NCI-H774 (cell line): ENCODE results near the gene ARHGEF25.
"Not testable (repeated sequence)": the region's sequence is repeated elsewhere in the genome, so short reads cannot be mapped to it uniquely, and the experiment has no call there.

ENCODE experiments used
- DNase-seq: peaks from one replicate; lab custom pipeline; 2025; lab: John Stamatoyannopoulos, UW

ARHGEF25 gene

GRCh38 chr12:57636731-57637130 lies 25.5 kb downstream of the ARHGEF25 start:
- not testable (repeated sequence) for DNase-seq

GRCh38 chr12:57637364-57637763 lies 26.1 kb downstream of the ARHGEF25 start:
- no peak for DNase-seq

- no peak for DNase-seq
Observed at GRCh38 chr12:57638096-57638495, 26.9 kb downstream of the ARHGEF25 start.

- DNase-seq = no peak
Observed at GRCh38 chr12:57640175-57641042, 29.2 kb downstream of the ARHGEF25 start.

GRCh38 chr12:57641699-57642442 lies 30.6 kb downstream of the ARHGEF25 start:
- no peak for DNase-seq

- DNase-seq = not testable (repeated sequence)
Observed at GRCh38 chr12:57645990-57646658, 34.9 kb downstream of the ARHGEF25 start.

GRCh38 chr12:57646659-57647049 lies 35.4 kb downstream of the ARHGEF25 start:
- not testable (repeated sequence) for DNase-seq

GRCh38 chr12:57654042-57654441 lies 42.8 kb downstream of the ARHGEF25 start:
- DNase-seq = no peak

GRCh38 chr12:57655541-57656240 lies 44.5 kb downstream of the ARHGEF25 start:
- DNase-seq = no peak

- DNase-seq = not testable (repeated sequence)
Observed at GRCh38 chr12:57656408-57656807, 45.2 kb downstream of the ARHGEF25 start.

GRCh38 chr12:57657744-57658143 lies 46.5 kb downstream of the ARHGEF25 start:
- no peak for DNase-seq

- DNase-seq = no peak
Observed at GRCh38 chr12:57658890-57659289, 47.7 kb downstream of the ARHGEF25 start.

GRCh38 chr12:57661376-57661775 lies 50.1 kb downstream of the ARHGEF25 start:
- no peak for DNase-seq

- not testable (repeated sequence) for DNase-seq
Observed at GRCh38 chr12:57665066-57665820, 54.0 kb downstream of the ARHGEF25 start.
